Caco-2 (cell line): ENCODE data around the gene CFAP77. TPM values are rescaled to one million over a fixed set of nuclear protein-coding genes. Genes with fewer than 3 reads are reported as not detected.

Experiments
- Bru-seq: library from RNA; stranded (reverse); fragments of 400-500 nt; gene quantifications from one replicate; lab custom pipeline; 2021; lab: Mats Ljungman, UMichigan
- BruChase-seq, 2 experiments: library from RNA; stranded (reverse); fragments of 400-500 nt; gene quantifications; one replicate each; lab custom pipeline; 2021; lab: Mats Ljungman, UMichigan
- BruUV-seq: library from RNA; stranded (reverse); fragments of 400-500 nt; replicated peaks from 2 replicates; lab custom pipeline; 2021; lab: Mats Ljungman, UMichigan
- CTCF ChIA-PET: fragments of 300-600 bp; sonication (Branson Sonifier 250); formaldehyde crosslinking; loops from one replicate; lab custom pipeline; 2022; ENCODE audit warnings: antibody characterized with exemption; lab: Charles Lee
- POLR2A ChIA-PET: fragments of 300-600 bp; sonication (Branson Sonifier 250); formaldehyde crosslinking; loops from one replicate; lab custom pipeline; 2022; ENCODE audit warnings: antibody characterized with exemption; lab: Charles Lee
- DNase-seq, 2 experiments: peaks; one replicate each; pipeline versions ENCODE4 v3.0.0 to v3.0.0-alpha.2; 2020 to 2022
- H3K27me3 ChIP-seq: replicated peaks from 2 replicates; pipeline ENCODE4 v1.6.0; 2011; ENCODE audit warnings: low read length; ENCODE audit not compliant: control insufficient read depth, insufficient read depth
- H3K36me3 ChIP-seq: 2 replicates; pipeline ENCODE4 v1.5.1; 2011; ENCODE audit warnings: low read length; ENCODE audit not compliant: control insufficient read depth, insufficient read depth
- H3K4me1 ChIP-seq: fragments of 250-450 bp; sonication (Bioruptor Pico); 2 replicates; pipeline ENCODE4 v1.5.1; 2020; ENCODE audit warnings: mild to moderate bottlenecking
- H3K4me3 ChIP-seq: 2 replicates; pipeline ENCODE4 v1.5.1; 2011; ENCODE audit warnings: low read depth, mild to moderate bottlenecking, control low read depth, low read length
- H3K9me3 ChIP-seq: fragments of 250-450 bp; sonication (Bioruptor Pico); 2 replicates; pipeline ENCODE4 v1.5.1; 2020; ENCODE audit warnings: mild to moderate bottlenecking, moderate library complexity
- H3K27ac Mint-ChIP-seq: one replicate; pipeline ENCODE4 v1.8.0; 2022; ENCODE audit warnings: mixed read lengths; ENCODE audit not compliant: unreplicated experiment
- H3K27me3 Mint-ChIP-seq: one replicate; pipeline ENCODE4 v1.8.0; 2022; ENCODE audit warnings: mixed read lengths; ENCODE audit not compliant: insufficient read depth, unreplicated experiment
- H3K36me3 Mint-ChIP-seq: one replicate; pipeline ENCODE4 v1.8.0; 2022; ENCODE audit warnings: mild to moderate bottlenecking, mixed read lengths; ENCODE audit not compliant: insufficient read depth, unreplicated experiment
- H3K4me1 Mint-ChIP-seq: one replicate; pipeline ENCODE4 v1.8.0; 2022; ENCODE audit warnings: low read depth, mixed read lengths; ENCODE audit not compliant: unreplicated experiment
- H3K4me3 Mint-ChIP-seq: one replicate; pipeline ENCODE4 v1.8.0; 2022; ENCODE audit warnings: mild to moderate bottlenecking, moderate library complexity, mixed read lengths; ENCODE audit not compliant: unreplicated experiment
- H3K9me3 Mint-ChIP-seq: one replicate; pipeline ENCODE4 v1.8.0; 2022; ENCODE audit warnings: mixed read lengths; ENCODE audit not compliant: unreplicated experiment
- intact Hi-C: fragments of 100-400 bp; cut with micrococcal nuclease; formaldehyde crosslinking; loops from one replicate; pipeline ENCODE4 v1.10.0; 2022; ENCODE audit not compliant: unreplicated experiment
- long read RNA-seq: library from polyadenylated mRNA; stranded (forward); transcript quantifications from one replicate; pipeline ENCODE4 v2.0.0, GENCODE V29; 2022
- total RNA-seq: library from RNA; stranded (reverse); gene quantifications from 2 replicates; pipeline ENCODE4 v1.2.3, GENCODE V29; 2022
- TF ChIP-seq, protein P1 (sequence below), 2 experiments: fragments of 200-600 bp in 1 of 2; IDR thresholded peaks; 1 replicate in 1 of 2; 2 replicates in 1 of 2; pipeline versions ENCODE4 v1.5.1 to v1.8.0; 2011 to 2022; ENCODE audit warnings: antibody characterized with exemption in 1 of 2, control low read depth in 1 of 2, inconsistent platforms in 1 of 2, low read depth in 1 of 2, low read length in 1 of 2, mild to moderate bottlenecking in 1 of 2, moderate library complexity in 1 of 2; ENCODE audit not compliant: insufficient read depth in 1 of 2, severe bottlenecking in 1 of 2, unreplicated experiment in 1 of 2

The CFAP77 gene
- total RNA-seq (not detected in 2 replicates), Bru-seq, nascent RNA (percentile 3 among the genes with signal in this experiment), BruChase-seq, experiment 1, labeled RNA remaining after a 2-hour chase (percentile 4 among the genes with signal in this experiment), BruChase-seq, experiment 2, labeled RNA remaining after a 6-hour chase (percentile 2 among the genes with signal in this experiment)
- long read RNA-seq = 0 reads

GRCh38 chr9:132409828-132410528 lies at the start of gene CFAP77:
Gene CFAP77 (plus strand): TSS chr9:132410211. CDS start chr9:132410272, 61 bp downstream.
- POLR2A ChIA-PET = no interaction called here
- intact Hi-C loops = loop anchor here (2.0 kb wide), 2 partner anchors 49 to 241 kb away; no protein-coding TSS in a partner anchor

GRCh38 chr9:132364068-132364467 lies 45.9 kb upstream of the CFAP77 start:
- H3K27ac Mint-ChIP-seq = no peak overlapping the region
- H3K4me3 Mint-ChIP-seq = no peak overlapping the region
- H3K9me3 Mint-ChIP-seq = no peaks in the 10 kb centered on the region
- no peaks in the 10 kb centered on the region for H3K36me3 Mint-ChIP-seq
- TF ChIP-seq, protein P1, sequence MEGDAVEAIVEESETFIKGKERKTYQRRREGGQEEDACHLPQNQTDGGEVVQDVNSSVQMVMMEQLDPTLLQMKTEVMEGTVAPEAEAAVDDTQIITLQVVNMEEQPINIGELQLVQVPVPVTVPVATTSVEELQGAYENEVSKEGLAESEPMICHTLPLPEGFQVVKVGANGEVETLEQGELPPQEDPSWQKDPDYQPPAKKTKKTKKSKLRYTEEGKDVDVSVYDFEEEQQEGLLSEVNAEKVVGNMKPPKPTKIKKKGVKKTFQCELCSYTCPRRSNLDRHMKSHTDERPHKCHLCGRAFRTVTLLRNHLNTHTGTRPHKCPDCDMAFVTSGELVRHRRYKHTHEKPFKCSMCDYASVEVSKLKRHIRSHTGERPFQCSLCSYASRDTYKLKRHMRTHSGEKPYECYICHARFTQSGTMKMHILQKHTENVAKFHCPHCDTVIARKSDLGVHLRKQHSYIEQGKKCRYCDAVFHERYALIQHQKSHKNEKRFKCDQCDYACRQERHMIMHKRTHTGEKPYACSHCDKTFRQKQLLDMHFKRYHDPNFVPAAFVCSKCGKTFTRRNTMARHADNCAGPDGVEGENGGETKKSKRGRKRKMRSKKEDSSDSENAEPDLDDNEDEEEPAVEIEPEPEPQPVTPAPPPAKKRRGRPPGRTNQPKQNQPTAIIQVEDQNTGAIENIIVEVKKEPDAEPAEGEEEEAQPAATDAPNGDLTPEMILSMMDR (IDR thresholded peaks at IDR 0.05; ENCODE audit: insufficient read depth in 1 of 2, low read depth in 1 of 2, low read length in 1 of 2, severe bottlenecking in 1 of 2, unreplicated experiment in 1 of 2) = no peak
- Histone ChIP-seq H3K27me3 (no peaks in the 10 kb centered on the region), H3K4me3 (no peak overlapping the region), H3K9me3 (no peaks in the 10 kb centered on the region), H3K36me3 (no peaks in the 10 kb centered on the region), H3K4me1 (no peaks in the 10 kb centered on the region)
- no TSS peak for BruUV-seq
- H3K4me1 Mint-ChIP-seq = no peaks in the 10 kb centered on the region
- intact Hi-C loops = no loop called here
- H3K27me3 Mint-ChIP-seq = no peaks in the 10 kb centered on the region
- POLR2A ChIA-PET = no interaction called here
- no peak for DNase-seq
- CTCF ChIA-PET = no interaction called here

More at GRCh38 chr9:132409828-132410528, at the start of gene CFAP77:
- CTCF ChIA-PET = interaction anchor here (0.6 to 0.9 kb wide), 6 partner anchors 13 to 163 kb away, joined by 3 to 4 read pairs (median 3); no protein-coding TSS in a partner anchor
- Mint-ChIP-seq H3K4me1 (peaks cover 15% of the 10 kb centered on the region), H3K27me3 (peaks cover 15% of the 10 kb centered on the region), H3K36me3 (peaks cover 8% of the 10 kb centered on the region), H3K9me3 (no peaks in the 10 kb centered on the region), H3K4me3 (peak within 1 kb of the TSS; percentile 61), H3K27ac (no peak within 1 kb of the TSS)
- H3K4me1 ChIP-seq = peaks cover 13% of the 10 kb centered on the region
- peak within 1 kb of the TSS; percentile 39 for H3K4me3 ChIP-seq
- TF ChIP-seq, protein P1 (IDR thresholded peaks at IDR 0.05; ENCODE audit: insufficient read depth in 1 of 2, low read depth in 1 of 2, low read length in 1 of 2, severe bottlenecking in 1 of 2, unreplicated experiment in 1 of 2) = no peak
- peak; percentile 50 to 56 for DNase-seq
- no TSS peak for BruUV-seq
- no peaks in the 10 kb centered on the region for H3K9me3 ChIP-seq
- H3K27me3 ChIP-seq = peaks cover 2% of the 10 kb centered on the region; the same call in 1 of the 2 replicates
- H3K36me3 ChIP-seq = no peaks in the 10 kb centered on the region

GRCh38 chr9:132365986-132366385 lies 44.0 kb upstream of the CFAP77 start:
- H3K27me3 Mint-ChIP-seq = no peaks in the 10 kb centered on the region
- CTCF ChIA-PET = no interaction called here
- no TSS peak for BruUV-seq
- intact Hi-C loops = no loop called here
- POLR2A ChIA-PET = no interaction called here
- Histone ChIP-seq H3K4me3 (no peak overlapping the region), H3K9me3 (no peaks in the 10 kb centered on the region), H3K4me1 (no peaks in the 10 kb centered on the region), H3K36me3 (no peaks in the 10 kb centered on the region), H3K27me3 (no peaks in the 10 kb centered on the region)
- H3K9me3 Mint-ChIP-seq = no peaks in the 10 kb centered on the region
- H3K27ac Mint-ChIP-seq = no peak overlapping the region
- H3K4me1 Mint-ChIP-seq = no peaks in the 10 kb centered on the region
- H3K36me3 Mint-ChIP-seq = no peaks in the 10 kb centered on the region
- no peak for DNase-seq
- H3K4me3 Mint-ChIP-seq = no peak overlapping the region
- TF ChIP-seq, protein P1 (IDR thresholded peaks at IDR 0.05; ENCODE audit: insufficient read depth in 1 of 2, low read depth in 1 of 2, low read length in 1 of 2, severe bottlenecking in 1 of 2, unreplicated experiment in 1 of 2) = no peak
